GM12874 (cell line): ENCODE results near the gene MED22.

Source experiments
- TF ChIP-seq, protein P1 (sequence below): IDR thresholded peaks from 2 replicates; pipeline ENCODE4 v1.5.1; 2011; ENCODE audit warnings: low read depth, mild to moderate bottlenecking, control low read depth, low read length, moderate library complexity; ENCODE audit not compliant: insufficient read depth

Gene MED22

DNA sequence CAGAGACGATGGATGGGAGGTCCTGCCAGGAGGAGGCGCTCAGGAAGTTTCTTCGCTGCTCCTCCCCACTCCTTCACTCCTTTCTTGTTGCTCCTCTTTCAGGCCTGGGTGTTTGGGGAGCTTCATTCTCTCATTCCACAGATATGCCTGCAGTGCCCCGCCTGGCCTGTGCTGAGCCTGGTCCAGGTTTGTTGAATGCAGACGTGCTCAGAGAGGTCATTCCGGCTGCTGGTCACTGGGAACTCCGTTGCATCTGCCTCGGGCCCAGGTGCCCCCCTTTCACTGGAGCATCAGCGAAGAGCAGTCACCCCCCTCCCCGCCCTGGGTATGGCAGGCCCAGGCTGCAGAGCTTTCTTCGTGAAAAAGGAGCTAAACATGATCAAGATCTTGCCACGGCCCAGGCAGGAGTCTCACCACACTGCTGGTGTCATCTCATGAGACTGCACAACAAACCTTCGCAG, 27.5 kb downstream of the MED22 start:
- TF ChIP-seq, protein P1, sequence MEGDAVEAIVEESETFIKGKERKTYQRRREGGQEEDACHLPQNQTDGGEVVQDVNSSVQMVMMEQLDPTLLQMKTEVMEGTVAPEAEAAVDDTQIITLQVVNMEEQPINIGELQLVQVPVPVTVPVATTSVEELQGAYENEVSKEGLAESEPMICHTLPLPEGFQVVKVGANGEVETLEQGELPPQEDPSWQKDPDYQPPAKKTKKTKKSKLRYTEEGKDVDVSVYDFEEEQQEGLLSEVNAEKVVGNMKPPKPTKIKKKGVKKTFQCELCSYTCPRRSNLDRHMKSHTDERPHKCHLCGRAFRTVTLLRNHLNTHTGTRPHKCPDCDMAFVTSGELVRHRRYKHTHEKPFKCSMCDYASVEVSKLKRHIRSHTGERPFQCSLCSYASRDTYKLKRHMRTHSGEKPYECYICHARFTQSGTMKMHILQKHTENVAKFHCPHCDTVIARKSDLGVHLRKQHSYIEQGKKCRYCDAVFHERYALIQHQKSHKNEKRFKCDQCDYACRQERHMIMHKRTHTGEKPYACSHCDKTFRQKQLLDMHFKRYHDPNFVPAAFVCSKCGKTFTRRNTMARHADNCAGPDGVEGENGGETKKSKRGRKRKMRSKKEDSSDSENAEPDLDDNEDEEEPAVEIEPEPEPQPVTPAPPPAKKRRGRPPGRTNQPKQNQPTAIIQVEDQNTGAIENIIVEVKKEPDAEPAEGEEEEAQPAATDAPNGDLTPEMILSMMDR, result no peak

DNA sequence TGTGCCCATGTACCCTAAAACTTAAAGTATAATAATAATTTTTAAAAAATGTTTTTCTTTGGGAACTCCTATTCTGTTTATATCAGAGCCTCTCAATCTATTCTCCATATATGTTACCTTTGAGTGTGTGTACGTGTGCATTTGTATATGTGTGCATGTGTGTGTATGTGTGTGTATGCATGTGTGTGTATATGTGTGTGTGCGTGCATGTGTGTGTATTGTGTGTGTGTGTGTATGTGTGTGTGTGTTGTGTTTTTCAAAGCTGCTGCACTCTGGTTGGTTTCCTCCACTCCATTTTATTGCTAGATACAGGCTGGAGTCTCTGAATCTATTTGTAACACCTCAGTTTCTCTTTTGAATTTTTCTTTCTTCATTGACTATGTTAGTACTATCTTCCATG, 31.9 kb downstream of the MED22 start:
- TF ChIP-seq, protein P1, result no peak

DNA sequence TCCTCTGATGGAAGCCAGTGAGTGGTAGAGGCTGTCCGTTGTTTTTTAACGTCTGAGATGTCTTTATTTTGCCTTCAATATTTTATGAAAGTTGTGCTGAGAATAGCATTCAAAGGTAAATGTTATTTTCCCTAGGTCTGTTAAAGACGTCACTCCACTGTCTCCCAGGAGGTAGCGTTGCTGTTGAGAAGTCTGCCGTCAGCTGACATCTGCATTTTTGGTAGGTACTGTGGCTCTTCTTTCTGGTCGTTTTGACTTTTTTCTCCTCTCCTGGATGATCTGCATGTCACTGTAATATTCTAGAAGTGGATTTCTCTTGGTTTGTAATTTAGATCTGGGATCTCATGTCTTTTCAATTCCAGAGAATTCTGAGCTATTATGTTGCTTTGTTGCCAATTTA, 38.3 kb downstream of the MED22 start:
- TF ChIP-seq, protein P1, result no peak

DNA sequence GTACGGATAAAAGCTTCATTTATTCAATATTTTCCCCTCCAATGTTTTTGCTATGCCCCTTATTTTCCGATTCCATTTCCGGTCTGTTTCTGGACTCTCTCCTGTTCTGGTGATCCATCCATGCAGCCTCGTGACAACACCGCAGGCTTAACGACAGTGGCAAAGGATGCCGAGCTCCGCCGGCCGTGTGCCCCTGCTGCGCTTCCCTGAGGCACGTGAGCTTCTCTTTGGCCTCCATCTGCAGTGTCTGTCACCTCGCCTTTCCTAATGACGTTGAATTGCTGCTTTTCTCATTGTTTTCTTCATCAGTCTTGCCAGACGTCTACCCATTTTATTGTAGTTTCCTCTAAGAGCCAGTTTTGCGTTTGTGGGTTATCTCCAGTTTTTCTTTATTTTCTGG, 40.6 kb downstream of the MED22 start:
- TF ChIP-seq, protein P1, result no peak

- TF ChIP-seq, protein P1, result no peak
Observed at GRCh38 chr9:133306242-133307204, 41.4 kb downstream of the MED22 start.

DNA sequence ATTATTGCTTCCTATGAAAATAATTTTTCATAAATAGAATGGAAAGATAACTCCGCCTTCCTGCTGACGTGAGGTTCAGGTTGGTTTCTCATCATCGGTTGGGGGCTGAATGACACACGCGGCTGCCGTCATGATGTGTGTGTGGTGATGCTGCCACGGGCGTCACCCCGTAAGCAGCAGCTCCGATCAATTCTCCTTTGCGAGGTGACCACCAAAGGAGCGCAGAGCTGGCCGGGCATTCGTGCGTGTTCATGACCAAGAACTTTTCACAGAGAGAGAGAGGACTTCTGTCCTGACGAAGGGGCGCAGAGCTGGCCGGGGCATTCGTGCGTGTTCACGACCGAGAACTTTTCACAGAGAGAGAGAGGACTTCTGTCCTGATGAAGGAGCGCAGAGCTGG, 42.2 kb downstream of the MED22 start:
- TF ChIP-seq, protein P1, result no peak

- TF ChIP-seq, protein P1, result no peak
Observed at GRCh38 chr9:133304477-133305377, 43.2 kb downstream of the MED22 start.
